ENCODE results near the gene SIGLEC6.

- TF ChIP-seq CTCF (IDR thresholded peaks at IDR 0.05 in 8 of 11, conservative IDR thresholded peaks at IDR 0.05 in 3 of 11) (no peak), POLR2AphosphoS5 (IDR thresholded peaks at IDR 0.05) (no peak), POLR2A (IDR thresholded peaks at IDR 0.05) (no peak)
These were observed 15.4 kb upstream of the SIGLEC6 start for GRCh38 chr19:51546650-51547396.
